ENCODE data around the gene SLC25A1. TPM values are rescaled to one million over a fixed set of nuclear protein-coding genes. Genes with fewer than 3 reads are reported as not detected.
"Not testable (repeated sequence)": the region's sequence is repeated elsewhere in the genome, so short reads cannot be mapped to it uniquely, and the experiment has no call there.

Gene SLC25A1
- total and polyA plus RNA-seq, 2 donors, result 24.6 to 65.0 TPM

DNA sequence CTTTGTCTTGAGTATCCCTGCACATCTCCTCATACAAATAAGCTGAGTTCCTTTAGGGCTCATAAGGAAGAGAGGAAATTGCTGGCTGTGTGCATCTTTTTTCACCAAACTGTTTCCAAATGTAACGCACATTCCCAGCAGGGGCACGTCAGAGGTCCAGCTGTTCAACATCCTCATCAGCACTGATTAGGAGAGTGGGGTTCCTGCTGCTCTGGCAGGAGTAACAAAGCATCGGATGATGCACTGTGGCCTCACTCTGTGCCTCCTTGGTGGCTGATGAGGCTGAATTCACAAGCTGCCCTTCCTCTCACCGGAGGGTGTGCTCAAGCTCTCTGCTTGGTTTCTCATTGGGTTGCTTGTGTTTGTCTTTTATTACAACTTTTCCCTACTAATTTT is 35.5 kb upstream of the SLC25A1 start:
- Histone ChIP-seq H3K4me3 (ENCODE audit: low read depth, low read length) (no peak overlapping the region), H3K27ac (ENCODE audit: low read depth) (no peak overlapping the region), H3K36me3 (ENCODE audit: insufficient read depth) (no peaks in the 10 kb centered on the region), H3K4me1 (ENCODE audit: insufficient read depth) (no peaks in the 10 kb centered on the region)
- peak; percentile 10 for DNase-seq (ENCODE audit: extremely low spot score)
- 45% methylated on average over 4 of the region's 4 CpGs for WGBS

DNA sequence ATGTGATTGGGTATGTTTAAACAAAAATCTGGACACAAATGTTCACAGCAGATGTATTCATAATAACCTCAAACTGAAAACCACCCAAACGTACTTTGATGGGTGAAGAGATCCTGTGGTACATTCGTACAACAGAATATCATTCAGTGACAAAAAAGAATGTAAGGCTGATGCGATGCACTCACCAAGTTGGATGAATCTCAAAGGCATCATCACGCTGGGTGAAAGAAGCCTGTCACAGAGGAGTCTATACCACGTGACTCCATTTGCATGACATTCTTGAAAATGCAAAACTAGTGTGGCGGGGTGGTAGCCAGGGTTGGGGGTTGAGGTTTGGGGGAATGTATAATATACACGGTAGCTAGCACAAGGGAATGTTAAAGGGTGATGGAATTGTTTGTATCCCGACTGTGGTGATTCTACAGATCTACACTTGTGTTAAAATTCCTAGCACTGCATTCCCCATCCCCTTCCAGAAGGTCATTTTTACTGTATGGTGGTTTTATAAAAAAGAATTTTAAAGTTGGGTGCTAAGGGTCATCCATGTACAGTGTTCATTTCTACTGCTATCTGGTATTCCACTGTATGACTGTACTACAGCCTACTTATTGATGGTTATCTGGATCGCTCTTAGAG is 35.0 kb upstream of the SLC25A1 start:
- Histone ChIP-seq H3K27ac (ENCODE audit: low read depth) (no peak overlapping the region), H3K4me1 (ENCODE audit: insufficient read depth) (no peaks in the 10 kb centered on the region), H3K36me3 (ENCODE audit: insufficient read depth) (no peaks in the 10 kb centered on the region), H3K4me3 (ENCODE audit: low read depth, low read length) (no peak overlapping the region)
- DNase-seq (ENCODE audit: extremely low spot score), result no peak
- WGBS, result 65% methylated on average over 9 of the region's 9 CpGs

DNA sequence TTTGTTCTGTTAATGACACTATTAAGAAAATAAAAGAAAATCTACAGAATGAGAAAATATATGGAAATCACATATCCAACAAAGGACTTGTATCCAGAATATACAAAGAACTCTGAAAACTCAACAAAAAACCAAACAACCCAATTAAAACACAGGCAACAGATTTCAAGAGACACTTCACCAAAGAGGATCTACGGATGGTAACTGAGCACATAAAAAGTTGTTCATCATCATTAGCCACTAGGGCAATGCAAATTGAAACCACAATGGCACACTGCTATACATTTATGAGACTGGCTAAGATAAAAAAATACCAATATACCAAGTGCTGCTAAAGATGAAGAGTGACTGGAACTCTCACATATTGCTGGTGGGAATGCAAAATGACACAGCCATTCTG is 34.5 kb upstream of the SLC25A1 start:
- DNase-seq (ENCODE audit: extremely low spot score), result no peak
- no peak overlapping the region for H3K4me3 ChIP-seq (ENCODE audit: low read depth, low read length)
- 84% methylated on average over 1 of the region's 1 CpG for WGBS
- no peak overlapping the region for H3K27ac ChIP-seq (ENCODE audit: low read depth)
- H3K36me3 ChIP-seq (ENCODE audit: insufficient read depth), result no peaks in the 10 kb centered on the region
- no peaks in the 10 kb centered on the region for H3K4me1 ChIP-seq (ENCODE audit: insufficient read depth)

DNA sequence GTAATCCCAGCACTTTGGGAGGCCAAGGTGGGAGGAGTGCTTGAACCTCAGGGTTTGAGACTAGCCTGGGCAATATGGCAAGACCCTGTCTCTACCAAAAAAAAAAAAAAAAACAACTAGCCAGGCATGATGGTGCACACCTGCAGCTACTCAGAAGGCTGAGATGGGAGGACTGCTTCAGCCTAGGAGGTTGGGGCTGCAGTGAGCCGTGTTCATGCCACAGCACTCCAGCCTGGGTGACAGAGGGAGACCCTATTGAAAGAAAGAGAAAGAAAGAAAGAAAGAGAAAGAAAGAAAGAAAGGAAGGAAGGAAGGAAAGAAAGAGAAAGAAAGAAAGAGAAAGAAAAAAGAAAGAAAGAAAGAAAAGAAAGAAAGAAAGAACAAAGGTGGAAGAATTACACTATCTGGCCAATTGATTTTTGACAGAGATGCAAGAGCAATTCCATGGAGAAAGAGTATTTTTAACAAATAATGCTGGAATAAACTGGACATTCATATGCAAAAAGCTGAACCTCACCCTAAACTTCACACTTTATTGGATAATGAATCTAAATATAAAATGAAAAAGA is 33.9 kb upstream of the SLC25A1 start:
- WGBS, result 96% methylated on average over 1 of the region's 1 CpG
- Histone ChIP-seq H3K27ac (ENCODE audit: low read depth) (no peak overlapping the region), H3K4me3 (ENCODE audit: low read depth, low read length) (no peak overlapping the region), H3K36me3 (ENCODE audit: insufficient read depth) (no peaks in the 10 kb centered on the region), H3K4me1 (ENCODE audit: insufficient read depth) (no peaks in the 10 kb centered on the region)
- no peak for DNase-seq (ENCODE audit: extremely low spot score)

DNA sequence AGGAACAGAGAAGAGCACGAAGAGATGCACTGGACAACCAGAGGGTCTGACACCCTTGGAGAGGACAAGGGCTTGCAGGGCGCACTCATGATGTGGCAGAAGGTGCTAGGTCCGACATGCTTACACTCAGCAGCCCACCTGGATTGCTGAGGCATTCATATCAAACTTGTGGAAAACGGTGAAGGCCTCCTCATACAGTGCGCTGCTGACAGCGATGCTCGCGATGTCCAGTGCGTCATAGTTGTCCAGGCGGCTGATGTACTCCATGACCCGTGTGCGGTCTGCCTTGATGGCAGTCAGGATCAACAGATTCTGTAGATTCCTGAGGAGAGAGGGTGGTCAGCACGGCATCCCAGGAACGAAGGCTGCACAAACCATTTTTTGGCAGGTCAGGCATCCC is 31.7 kb upstream of the SLC25A1 start:
- no peak overlapping the region for H3K27ac ChIP-seq (ENCODE audit: low read depth)
- H3K36me3 ChIP-seq (ENCODE audit: insufficient read depth), result no peaks in the 10 kb centered on the region
- no peak for DNase-seq (ENCODE audit: extremely low spot score)
- WGBS, result 95% methylated on average over 14 of the region's 14 CpGs
- H3K4me1 ChIP-seq (ENCODE audit: insufficient read depth), result no peaks in the 10 kb centered on the region
- H3K4me3 ChIP-seq (ENCODE audit: low read depth, low read length), result no peak overlapping the region

DNA sequence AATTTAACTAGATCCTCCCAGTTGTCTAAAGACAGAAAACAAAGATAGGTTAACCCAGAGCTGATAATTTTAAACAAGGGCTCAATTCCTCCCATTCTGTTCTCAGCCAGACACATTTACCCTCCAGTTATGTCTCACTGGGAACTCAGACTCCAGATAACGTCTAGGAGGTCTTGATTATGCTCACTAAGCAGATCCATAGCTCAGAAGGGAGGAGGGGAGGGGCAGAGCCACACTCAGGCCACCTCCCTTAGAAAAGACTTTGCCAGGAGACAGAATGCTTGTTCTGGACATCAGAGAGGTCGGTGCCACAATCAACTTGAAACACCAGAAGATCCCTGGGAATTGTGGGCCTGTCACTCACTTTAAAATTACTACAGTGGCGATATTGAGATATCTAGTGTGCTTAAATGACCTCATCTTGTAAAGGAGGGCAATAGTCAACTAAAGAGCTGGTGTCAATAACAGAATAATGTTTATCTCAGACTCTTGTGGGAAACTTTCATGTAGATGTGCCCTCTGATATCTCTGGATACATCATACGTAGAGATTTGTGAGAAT is 29.8 kb upstream of the SLC25A1 start:
- H3K4me3 ChIP-seq (ENCODE audit: low read depth, low read length), result no peak overlapping the region
- no peak for DNase-seq (ENCODE audit: extremely low spot score)
- WGBS, result 75% methylated on average over 4 of the region's 4 CpGs
- no peaks in the 10 kb centered on the region for H3K4me1 ChIP-seq (ENCODE audit: insufficient read depth)
- H3K36me3 ChIP-seq (ENCODE audit: insufficient read depth), result no peaks in the 10 kb centered on the region
- no peak overlapping the region for H3K27ac ChIP-seq (ENCODE audit: low read depth)

DNA sequence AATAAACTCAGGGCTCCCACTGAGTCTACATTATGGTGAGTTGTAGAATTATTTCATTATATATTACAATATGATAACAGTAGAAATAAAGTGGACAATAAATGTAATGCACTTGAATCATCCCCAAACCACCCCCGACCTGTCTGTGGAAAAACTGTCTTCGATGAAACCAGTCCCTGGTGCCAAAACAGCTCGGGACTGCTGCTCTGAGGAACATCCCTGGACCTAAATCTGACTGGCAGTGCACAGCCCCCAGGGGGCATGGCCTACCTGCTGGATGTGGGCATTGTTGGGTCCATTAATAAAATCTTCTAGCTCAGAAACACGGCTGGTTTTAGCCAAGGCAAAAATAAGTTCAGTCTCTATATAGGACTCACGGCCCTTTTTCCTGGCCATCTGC is 29.3 kb upstream of the SLC25A1 start:
- DNase-seq (ENCODE audit: extremely low spot score), result no peak
- Histone ChIP-seq H3K4me3 (ENCODE audit: low read depth, low read length) (no peak overlapping the region), H3K27ac (ENCODE audit: low read depth) (no peak overlapping the region), H3K4me1 (ENCODE audit: insufficient read depth) (no peaks in the 10 kb centered on the region), H3K36me3 (ENCODE audit: insufficient read depth) (no peaks in the 10 kb centered on the region)
- WGBS, result 82% methylated on average over 5 of the region's 5 CpGs

DNA sequence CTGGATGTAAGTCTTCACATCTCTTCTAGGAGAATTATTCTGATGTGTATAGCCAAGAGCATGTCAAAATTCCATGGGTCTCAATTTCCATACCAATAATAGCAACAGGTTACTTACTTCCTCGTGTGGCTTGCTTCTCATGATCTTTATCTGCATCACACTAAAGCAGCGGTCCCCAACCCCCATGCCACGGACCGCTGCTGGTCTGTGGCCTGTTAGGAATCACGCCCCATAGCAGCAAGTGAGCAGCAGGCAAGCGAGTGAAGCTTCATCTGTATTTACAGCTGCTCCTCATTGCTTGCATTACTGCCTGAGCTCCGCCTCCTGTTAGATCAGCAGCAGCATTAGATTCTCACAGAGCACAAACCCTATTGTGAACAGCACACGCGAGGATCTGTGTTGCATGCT is 28.9 kb upstream of the SLC25A1 start:
- DNase-seq (ENCODE audit: extremely low spot score), result no peak
- H3K36me3 ChIP-seq (ENCODE audit: insufficient read depth), result no peaks in the 10 kb centered on the region
- WGBS, result 77% methylated on average over 9 of the region's 9 CpGs

DNA sequence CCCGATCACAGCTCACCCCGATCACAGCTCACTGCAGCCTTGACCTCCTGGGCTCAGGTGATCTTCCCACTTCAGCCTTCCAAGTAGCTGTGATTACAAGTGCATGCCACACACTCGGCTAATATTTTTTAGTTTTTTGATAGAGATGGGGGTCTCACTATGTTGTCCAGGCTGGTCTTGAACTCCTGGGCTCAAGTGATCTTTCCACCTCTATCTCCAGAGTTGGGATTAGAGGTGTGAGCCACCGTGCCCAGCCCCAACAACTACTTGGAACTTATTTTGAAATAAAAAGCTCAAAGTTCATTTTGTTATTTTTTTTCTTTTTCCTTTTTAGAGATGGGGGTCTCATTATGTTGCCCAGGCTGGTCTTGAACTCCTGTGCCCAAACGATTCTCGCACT is 27.8 kb upstream of the SLC25A1 start:
- H3K27ac ChIP-seq (ENCODE audit: low read depth), result no peak overlapping the region
- no peak overlapping the region for H3K4me3 ChIP-seq (ENCODE audit: low read depth, low read length)
- WGBS, result 95% methylated on average over 6 of the region's 6 CpGs
- H3K36me3 ChIP-seq (ENCODE audit: insufficient read depth), result no peaks in the 10 kb centered on the region
- H3K4me1 ChIP-seq (ENCODE audit: insufficient read depth), result no peaks in the 10 kb centered on the region
- DNase-seq (ENCODE audit: extremely low spot score), result no peak

More for the DNA sequence above, 28.9 kb upstream of the SLC25A1 start:
- Histone ChIP-seq H3K4me3 (ENCODE audit: low read depth, low read length) (no peak overlapping the region), H3K27ac (ENCODE audit: low read depth) (no peak overlapping the region), H3K4me1 (ENCODE audit: insufficient read depth) (no peaks in the 10 kb centered on the region)

DNA sequence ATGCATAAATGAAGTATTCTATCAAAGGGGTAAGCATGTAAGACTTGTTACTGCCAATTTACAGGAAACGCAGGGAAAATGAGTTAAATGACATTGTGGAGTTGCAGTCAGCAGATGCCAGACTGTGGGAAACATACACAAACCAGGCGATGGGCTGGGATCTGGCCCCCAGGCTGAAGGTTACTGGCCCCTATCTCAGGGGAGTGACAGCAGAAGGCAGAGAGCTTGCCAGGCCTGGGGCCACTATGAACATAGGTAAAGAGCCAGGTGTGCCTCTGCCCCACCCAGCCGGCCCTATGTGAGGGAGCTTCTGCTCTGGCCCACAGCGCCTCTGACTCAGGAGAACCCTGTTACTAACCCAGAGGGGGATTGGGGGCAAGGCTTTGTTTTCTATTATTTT is 26.1 kb upstream of the SLC25A1 start:
- H3K4me3 ChIP-seq (ENCODE audit: low read depth, low read length), result no peak overlapping the region
- H3K36me3 ChIP-seq (ENCODE audit: insufficient read depth), result no peaks in the 10 kb centered on the region
- H3K27ac ChIP-seq (ENCODE audit: low read depth), result no peak overlapping the region
- 93% methylated on average over 4 of the region's 4 CpGs for WGBS
- no peaks in the 10 kb centered on the region for H3K4me1 ChIP-seq (ENCODE audit: insufficient read depth)
- DNase-seq (ENCODE audit: extremely low spot score), result no peak

DNA sequence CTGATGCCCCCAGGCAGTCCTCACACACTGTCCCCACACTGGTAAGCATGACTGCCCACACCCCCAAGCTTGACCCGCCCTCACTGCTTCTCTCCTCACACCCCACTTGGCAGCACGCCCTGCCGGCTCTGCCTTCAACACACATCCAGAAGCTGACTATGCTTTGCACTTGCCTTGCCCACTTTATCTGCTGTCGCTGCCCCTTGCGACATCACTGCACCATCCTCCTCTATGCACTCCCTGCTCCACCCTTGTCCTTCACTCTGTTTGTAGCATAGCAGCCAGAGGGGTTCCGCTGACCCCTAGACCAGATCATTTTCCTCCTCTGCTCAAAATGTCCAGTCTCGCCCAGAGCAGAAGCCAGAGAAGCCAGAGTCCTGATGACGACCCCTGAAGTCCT is 25.3 kb upstream of the SLC25A1 start:
- WGBS, result 82% methylated on average over 8 of the region's 8 CpGs
- H3K4me1 ChIP-seq (ENCODE audit: insufficient read depth), result no peaks in the 10 kb centered on the region
- H3K36me3 ChIP-seq (ENCODE audit: insufficient read depth), result no peaks in the 10 kb centered on the region
- H3K4me3 ChIP-seq (ENCODE audit: low read depth, low read length), result no peak overlapping the region
- H3K27ac ChIP-seq (ENCODE audit: low read depth), result no peak overlapping the region
- DNase-seq (ENCODE audit: extremely low spot score), result no peak

DNA sequence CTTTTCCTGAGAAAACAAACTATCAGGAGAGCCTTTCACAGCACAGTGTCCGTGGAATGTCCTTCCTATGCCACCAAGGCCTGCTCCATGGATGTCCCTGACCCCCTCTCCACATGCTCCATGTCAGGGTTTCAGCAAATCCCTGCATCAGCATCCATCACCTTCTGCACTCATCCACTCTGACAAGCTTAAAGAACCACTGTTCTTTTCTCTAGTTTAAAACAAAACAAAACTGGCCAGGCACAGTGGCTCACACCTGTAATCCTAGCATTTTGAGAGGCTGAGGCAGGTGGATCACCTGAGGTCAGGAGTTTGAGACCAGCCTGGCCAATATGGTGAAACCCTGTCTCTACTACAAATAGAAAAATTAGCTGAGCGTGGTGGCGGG is 24.3 kb upstream of the SLC25A1 start:
- not testable (repeated sequence) for H3K36me3 ChIP-seq (ENCODE audit: insufficient read depth); H3K4me1 ChIP-seq (ENCODE audit: insufficient read depth); H3K4me3 ChIP-seq (ENCODE audit: low read depth, low read length); H3K27ac ChIP-seq (ENCODE audit: low read depth); DNase-seq (ENCODE audit: extremely low spot score)
- 93% methylated on average over 3 of the region's 3 CpGs for WGBS

DNA sequence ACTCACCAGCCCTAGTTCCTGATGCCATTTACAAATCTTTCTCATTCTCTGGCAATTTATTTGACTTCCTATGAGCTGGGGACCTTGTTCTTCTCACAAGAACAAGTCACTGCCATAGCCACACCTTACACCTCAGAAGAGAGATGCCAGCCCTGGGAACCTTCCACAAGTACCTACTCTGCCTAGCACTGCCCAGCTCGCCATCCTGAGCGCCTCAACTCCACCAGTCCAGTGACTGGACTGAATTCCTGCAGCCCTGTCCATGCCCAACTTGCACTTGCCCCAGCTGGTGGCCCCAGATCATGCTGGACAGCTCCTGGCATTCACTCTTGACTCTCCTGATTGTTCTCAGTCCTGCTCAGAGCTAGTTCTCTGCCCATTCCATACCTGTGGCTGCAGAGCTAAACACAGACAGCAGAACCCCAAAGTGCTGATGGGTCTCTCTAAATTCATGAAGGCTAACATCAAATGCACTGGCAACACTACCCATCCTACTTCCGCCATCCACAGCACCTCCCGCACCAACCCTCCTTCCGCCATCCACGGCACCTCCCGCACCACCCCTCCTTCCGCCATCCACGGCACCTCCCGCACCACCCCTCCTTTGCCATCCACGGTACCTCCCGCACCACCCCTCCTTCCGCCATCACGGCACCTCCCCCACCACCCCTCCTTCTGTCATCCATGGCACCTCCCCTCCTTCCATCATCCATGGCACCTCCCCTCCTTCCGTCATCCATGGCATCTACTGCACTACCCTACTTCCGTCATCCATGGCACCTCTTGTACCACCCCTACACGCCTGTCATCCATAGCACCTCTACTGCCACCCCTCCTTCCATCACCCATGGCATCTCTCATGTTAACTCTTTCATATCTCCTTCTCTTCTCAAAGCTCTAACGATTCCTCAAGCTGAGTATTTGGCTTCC is 23.6 kb upstream of the SLC25A1 start:
- no peaks in the 10 kb centered on the region for H3K4me1 ChIP-seq (ENCODE audit: insufficient read depth)
- H3K4me3 ChIP-seq (ENCODE audit: low read depth, low read length), result no peak overlapping the region
- DNase-seq (ENCODE audit: extremely low spot score), result no peak
- no peaks in the 10 kb centered on the region for H3K36me3 ChIP-seq (ENCODE audit: insufficient read depth)
- no peak overlapping the region for H3K27ac ChIP-seq (ENCODE audit: low read depth)
- 95% methylated on average over 18 of the region's 18 CpGs for WGBS

All from urinary bladder (tissue), 4 donors.